ENCODE data around the gene FAM13B.

Gene FAM13B

DNA sequence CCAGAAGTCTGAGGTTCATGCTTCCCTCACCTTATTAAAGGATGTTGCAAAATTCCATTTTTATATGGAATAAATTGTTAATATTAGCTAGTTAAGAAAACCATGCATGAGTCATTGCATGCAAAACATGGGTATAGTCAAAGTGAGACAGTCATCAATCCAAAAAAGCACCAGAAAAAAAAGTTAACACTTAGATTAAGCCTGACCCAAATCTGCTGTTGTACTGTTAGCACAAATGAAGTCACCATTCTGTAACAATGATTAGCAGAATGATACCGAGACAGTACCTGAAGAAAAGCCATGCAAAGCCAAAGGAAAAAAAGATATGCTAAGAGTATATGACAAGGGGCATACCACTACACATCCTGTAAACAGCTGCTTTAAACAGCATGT lies 94.1 kb downstream of the FAM13B start:
- Histone ChIP-seq H3K4me3 (ENCODE audit: low read length, poor library complexity, severe bottlenecking) (no peak overlapping the region), H4K20me1 (ENCODE audit: insufficient read depth, low read length, poor library complexity, severe bottlenecking) (no peaks in the 10 kb centered on the region), H3K27me3 (ENCODE audit: insufficient read depth, low read length, poor library complexity, severe bottlenecking) (no peaks in the 10 kb centered on the region), H3K9me2 (replicated peaks; ENCODE audit: low read depth, low read length) (no peaks in the 10 kb centered on the region), H3K9ac (ENCODE audit: low read depth, low read length, poor library complexity, severe bottlenecking) (no peak overlapping the region), H2AFZ (ENCODE audit: low read length) (no peak overlapping the region), H3K79me2 (ENCODE audit: insufficient read depth, low read length) (no peaks in the 10 kb centered on the region), H3K36me3 (ENCODE audit: insufficient read depth, low read length) (peaks cover 67% of the 10 kb centered on the region), H3K9me3 (ENCODE audit: insufficient read depth, low read depth, low read length) (no peaks in the 10 kb centered on the region), H3K4me2 (ENCODE audit: low read depth, low read length, poor library complexity, severe bottlenecking) (no peak overlapping the region), H3F3A (ENCODE audit: low read depth) (no peaks in the 10 kb centered on the region), H3K4me1 (ENCODE audit: insufficient read depth, low read length, poor library complexity, severe bottlenecking) (no peaks in the 10 kb centered on the region)
- no peak for TF ChIP-seq EZH2phosphoT487 (IDR thresholded peaks at IDR 0.05; ENCODE audit: borderline replicate concordance)
- TF ChIP-seq, protein P1, sequence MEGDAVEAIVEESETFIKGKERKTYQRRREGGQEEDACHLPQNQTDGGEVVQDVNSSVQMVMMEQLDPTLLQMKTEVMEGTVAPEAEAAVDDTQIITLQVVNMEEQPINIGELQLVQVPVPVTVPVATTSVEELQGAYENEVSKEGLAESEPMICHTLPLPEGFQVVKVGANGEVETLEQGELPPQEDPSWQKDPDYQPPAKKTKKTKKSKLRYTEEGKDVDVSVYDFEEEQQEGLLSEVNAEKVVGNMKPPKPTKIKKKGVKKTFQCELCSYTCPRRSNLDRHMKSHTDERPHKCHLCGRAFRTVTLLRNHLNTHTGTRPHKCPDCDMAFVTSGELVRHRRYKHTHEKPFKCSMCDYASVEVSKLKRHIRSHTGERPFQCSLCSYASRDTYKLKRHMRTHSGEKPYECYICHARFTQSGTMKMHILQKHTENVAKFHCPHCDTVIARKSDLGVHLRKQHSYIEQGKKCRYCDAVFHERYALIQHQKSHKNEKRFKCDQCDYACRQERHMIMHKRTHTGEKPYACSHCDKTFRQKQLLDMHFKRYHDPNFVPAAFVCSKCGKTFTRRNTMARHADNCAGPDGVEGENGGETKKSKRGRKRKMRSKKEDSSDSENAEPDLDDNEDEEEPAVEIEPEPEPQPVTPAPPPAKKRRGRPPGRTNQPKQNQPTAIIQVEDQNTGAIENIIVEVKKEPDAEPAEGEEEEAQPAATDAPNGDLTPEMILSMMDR (conservative IDR thresholded peaks at IDR 0.05; ENCODE audit: low read length): no peak

DNA sequence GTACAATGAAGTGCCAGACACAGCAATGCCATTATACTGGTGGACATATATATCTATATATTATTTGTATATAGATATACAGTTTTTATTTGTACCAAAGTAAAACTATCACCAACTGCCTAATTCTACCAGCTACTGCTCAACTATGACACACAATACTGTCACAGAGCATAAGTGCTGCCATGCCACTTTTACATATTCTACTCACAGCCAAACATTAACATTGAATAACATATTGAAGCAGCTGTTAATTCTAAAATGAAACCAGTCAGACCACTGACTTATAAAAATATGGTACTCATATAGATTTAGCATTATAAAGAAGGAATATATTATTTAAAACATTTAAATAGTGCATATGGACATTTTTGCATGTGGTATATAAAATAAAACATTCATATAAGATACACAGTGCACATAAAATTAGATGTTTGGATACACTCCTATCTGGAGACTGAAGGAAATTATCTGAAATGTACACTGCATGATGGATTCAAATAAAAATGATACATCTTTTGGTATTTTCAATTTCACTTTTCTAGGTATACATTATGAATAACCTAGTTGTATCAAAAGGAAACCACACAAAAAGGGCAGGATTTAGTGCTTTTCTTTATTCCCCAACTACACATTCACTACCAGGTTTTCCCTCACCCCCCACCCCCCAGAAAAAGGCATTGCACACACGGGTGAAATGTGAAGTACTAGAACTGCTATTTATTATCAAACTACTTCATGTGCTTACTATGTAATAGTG lies 94.7 kb downstream of the FAM13B start:
- H3F3A ChIP-seq (ENCODE audit: low read depth): no peaks in the 10 kb centered on the region
- H3K4me2 ChIP-seq (ENCODE audit: low read depth, low read length, poor library complexity, severe bottlenecking): no peak overlapping the region
- H3K9me2 ChIP-seq (replicated peaks; ENCODE audit: low read depth, low read length): no peaks in the 10 kb centered on the region
- H3K36me3 ChIP-seq (ENCODE audit: insufficient read depth, low read length): peaks cover 63% of the 10 kb centered on the region
- H3K27me3 ChIP-seq (ENCODE audit: insufficient read depth, low read length, poor library complexity, severe bottlenecking): no peaks in the 10 kb centered on the region
- H3K4me1 ChIP-seq (ENCODE audit: insufficient read depth, low read length, poor library complexity, severe bottlenecking): no peaks in the 10 kb centered on the region
- H3K79me2 ChIP-seq (ENCODE audit: insufficient read depth, low read length): no peaks in the 10 kb centered on the region
- no peak overlapping the region for H3K9ac ChIP-seq (ENCODE audit: low read depth, low read length, poor library complexity, severe bottlenecking)
- H2AFZ ChIP-seq (ENCODE audit: low read length): no peak overlapping the region
- H3K9me3 ChIP-seq (ENCODE audit: insufficient read depth, low read depth, low read length): no peaks in the 10 kb centered on the region
- no peak overlapping the region for H3K4me3 ChIP-seq (ENCODE audit: low read length, poor library complexity, severe bottlenecking)
- H4K20me1 ChIP-seq (ENCODE audit: insufficient read depth, low read length, poor library complexity, severe bottlenecking): no peaks in the 10 kb centered on the region
- TF ChIP-seq EZH2phosphoT487 (IDR thresholded peaks at IDR 0.05; ENCODE audit: borderline replicate concordance): no peak
- TF ChIP-seq, protein P1 (conservative IDR thresholded peaks at IDR 0.05; ENCODE audit: low read length): no peak

- Histone ChIP-seq H3K4me1 (ENCODE audit: insufficient read depth, low read length, poor library complexity, severe bottlenecking) (no peaks in the 10 kb centered on the region), H3K9me2 (replicated peaks; ENCODE audit: low read depth, low read length) (no peaks in the 10 kb centered on the region), H3K9ac (ENCODE audit: low read depth, low read length, poor library complexity, severe bottlenecking) (no peak overlapping the region), H3K4me2 (ENCODE audit: low read depth, low read length, poor library complexity, severe bottlenecking) (no peak overlapping the region), H3K36me3 (ENCODE audit: insufficient read depth, low read length) (peaks cover 38% of the 10 kb centered on the region), H2AFZ (ENCODE audit: low read length) (no peak overlapping the region), H3K79me2 (ENCODE audit: insufficient read depth, low read length) (no peaks in the 10 kb centered on the region), H3K27me3 (ENCODE audit: insufficient read depth, low read length, poor library complexity, severe bottlenecking) (no peaks in the 10 kb centered on the region), H3F3A (ENCODE audit: low read depth) (no peaks in the 10 kb centered on the region), H3K9me3 (ENCODE audit: insufficient read depth, low read depth, low read length) (no peaks in the 10 kb centered on the region), H3K4me3 (ENCODE audit: low read length, poor library complexity, severe bottlenecking) (no peak overlapping the region), H4K20me1 (ENCODE audit: insufficient read depth, low read length, poor library complexity, severe bottlenecking) (no peaks in the 10 kb centered on the region)
- TF ChIP-seq EZH2phosphoT487 (IDR thresholded peaks at IDR 0.05; ENCODE audit: borderline replicate concordance): no peak
- TF ChIP-seq, protein P1 (conservative IDR thresholded peaks at IDR 0.05; ENCODE audit: low read length): no peak
Measured at GRCh38 chr5:137935694-137936093, 97.2 kb downstream of the FAM13B start.

All from Loucy (cell line).